Stomach (tissue), 9 donors: ENCODE data around the gene HES3. TPM values are rescaled to one million over a fixed set of nuclear protein-coding genes. Genes with fewer than 3 reads are reported as not detected.

Experiments
- DNase-seq, 2 donors: peaks; one replicate each; pipeline versions ENCODE4 v3.0.0 to v3.0.0-alpha.2; 2013 to 2019
- H3K27ac ChIP-seq, 5 donors: fragments of 200-600 bp in 4 of 5; sonication (generic) in 4 of 5; one replicate each; pipeline ENCODE4 v1.5.1; 2013 to 2019; ENCODE audit warnings: mild to moderate bottlenecking in 1 of 5, moderate library complexity in 1 of 5
- H3K27me3 ChIP-seq, 3 donors: fragments of 200-600 bp; sonication (generic); one replicate each; pipeline ENCODE4 v1.5.1; 2017 to 2019; ENCODE audit warnings: mixed run types in 1 of 3
- H3K36me3 ChIP-seq, 4 donors: fragments of 200-600 bp; sonication (generic); 1 replicate in 3 of 4; 2 replicates in 1 of 4; pipeline ENCODE4 v1.5.1; 2016 to 2019
- H3K4me1 ChIP-seq, 4 donors: fragments of 200-600 bp; sonication (generic); one replicate each; pipeline ENCODE4 v1.5.1; 2016 to 2019
- H3K4me3 ChIP-seq, 4 donors: fragments of 200-600 bp; sonication (generic) in 3 of 4; one replicate each; pipeline ENCODE4 v1.5.1; 2016 to 2019; ENCODE audit warnings: mild to moderate bottlenecking in 1 of 4
- H3K9me3 ChIP-seq, 4 donors: fragments of 200-600 bp; sonication (generic); one replicate each; pipeline ENCODE4 v1.5.1; 2016 to 2019
- CTCF ChIP-seq, 7 experiments: fragments of 450-650 bp in 4 of 7; fragments of 200-600 bp in 3 of 7; sonication (generic) in 3 of 7; IDR thresholded peaks; one replicate each; pipeline ENCODE4 v1.5.1; 2016 to 2019; ENCODE audit warnings: antibody characterized with exemption in 7 of 7, control low read depth in 2 of 7, mild to moderate bottlenecking in 1 of 7
- EP300 ChIP-seq: sonication (generic); formaldehyde crosslinking; IDR thresholded peaks from one replicate; pipeline ENCODE4 v1.6.1; 2017; ENCODE audit warnings: antibody characterized with exemption
- POLR2A ChIP-seq, 4 donors: fragments of 450-650 bp; IDR thresholded peaks; one replicate each; pipeline ENCODE4 v1.6.1; 2016; ENCODE audit warnings: antibody characterized with exemption in 4 of 4, control low read depth in 2 of 4, mild to moderate bottlenecking in 1 of 4, moderate library complexity in 1 of 4
- POLR2AphosphoS5 ChIP-seq, 3 donors: sonication (generic); formaldehyde crosslinking; IDR thresholded peaks; one replicate each; pipeline ENCODE4 v1.6.1; 2016; ENCODE audit warnings: antibody characterized with exemption in 3 of 3
- WGBS, 5 donors: extraction: QIAGEN DNeasy Blood & Tissue Kit in 3 of 5; methylation state at CpG; one replicate each; pipeline versions ENCODE4 v1.1.5 to v1.1.7; 2013 to 2018; 5-methylcytosine and 5-hydroxymethylcytosine counted together
- intact Hi-C: fragments of 100-400 bp; cut with DNase I; formaldehyde crosslinking; loops from one replicate; pipeline ENCODE4 v1.15.1; 2023; ENCODE audit warnings: low total_unique reads
- polyA plus RNA-seq, 3 donors: library from polyadenylated mRNA; stranded (reverse); fragments of 200-250 nt; gene quantifications; one replicate each; pipeline ENCODE4 v1.2.3, GENCODE V29; 2013
- total RNA-seq, 5 donors: library from RNA; depleted of rRNA; stranded (reverse); fragments of >200 nt; gene quantifications; one replicate each; pipeline versions ENCODE4 v1.1.0 to v1.2.3, GENCODE V29; 2014 to 2016
- donor health status: healthy with polysubstance abuse.
- donor health status: Bipolar disorder and iron deficiency.
- donor health status: healthy.

The HES3 gene
- total and polyA plus RNA-seq, 8 donors, result not detected

GRCh38 chr1:6287029-6287428 is 43.0 kb downstream of the HES3 start:
- H3K27ac ChIP-seq, result peak overlapping the region in 1 of 5 donors; percentile 53
- WGBS, 5 donors, result 74 to 86% (median 84%) methylated on average over 10 to 13 of the region's 13 CpGs
- TF ChIP-seq POLR2A (IDR thresholded peaks at IDR 0.05) (no peak), CTCF (IDR thresholded peaks at IDR 0.05) (no peak), EP300 (no peak), POLR2AphosphoS5 (IDR thresholded peaks at IDR 0.05) (no peak)
- DNase-seq, result no peak
- no peak overlapping the region for H3K4me3 ChIP-seq
- H3K9me3 ChIP-seq, result no peaks in the 10 kb centered on the region
- peaks cover 0 to 4% (median 0%) of the 10 kb centered on the region in 4 donors for H3K36me3 ChIP-seq
- peaks cover 0 to 21% (median 12%) of the 10 kb centered on the region in 4 donors for H3K4me1 ChIP-seq
- intact Hi-C loops, result no loop called here
- H3K27me3 ChIP-seq, result no peaks in the 10 kb centered on the region

- intact Hi-C loops, result no loop called here
- peaks cover 0 to 7% (median 0%) of the 10 kb centered on the region in 4 donors for H3K36me3 ChIP-seq
- peak overlapping the region in 1 of 5 donors; percentile 53 for H3K27ac ChIP-seq
- 70 to 82% (median 78%) methylated on average over 10 of the region's 10 CpGs for WGBS, 5 donors
- no peak overlapping the region for H3K4me3 ChIP-seq
- peak in 1 of 2 donors; percentile 61 for DNase-seq
- TF ChIP-seq EP300, result no peak
- no peak for TF ChIP-seq CTCF (IDR thresholded peaks at IDR 0.05)
- TF ChIP-seq POLR2AphosphoS5 (IDR thresholded peaks at IDR 0.05), result no peak
- no peak for TF ChIP-seq POLR2A (IDR thresholded peaks at IDR 0.05)
- H3K4me1 ChIP-seq, result peaks cover 0 to 21% (median 12%) of the 10 kb centered on the region in 4 donors
- no peaks in the 10 kb centered on the region for H3K9me3 ChIP-seq
- no peaks in the 10 kb centered on the region for H3K27me3 ChIP-seq
Measured at GRCh38 chr1:6287431-6287886, 43.5 kb downstream of the HES3 start.

- intact Hi-C loops, result no loop called here
- no peaks in the 10 kb centered on the region for H3K27me3 ChIP-seq
- no peak for DNase-seq
- H3K4me3 ChIP-seq, result no peak overlapping the region
- no peaks in the 10 kb centered on the region for H3K9me3 ChIP-seq
- peaks cover 0 to 8% (median 0%) of the 10 kb centered on the region in 4 donors for H3K36me3 ChIP-seq
- TF ChIP-seq CTCF (IDR thresholded peaks at IDR 0.05) (no peak), POLR2A (IDR thresholded peaks at IDR 0.05) (no peak), EP300 (no peak), POLR2AphosphoS5 (IDR thresholded peaks at IDR 0.05) (no peak)
- H3K4me1 ChIP-seq, result peaks cover 0 to 21% (median 12%) of the 10 kb centered on the region in 4 donors
- 87 to 97% (median 93%) methylated on average over 12 to 14 of the region's 14 CpGs for WGBS, 5 donors
- H3K27ac ChIP-seq, result peak overlapping the region in 1 of 5 donors; percentile 53
Measured at GRCh38 chr1:6288026-6288425, 44.0 kb downstream of the HES3 start.

GRCh38 chr1:6288665-6289064 is 44.7 kb downstream of the HES3 start:
- Histone ChIP-seq H3K4me3 (no peak overlapping the region), H3K27ac (peak overlapping the region in 1 of 5 donors; percentile 53), H3K4me1 (peaks cover 0 to 21% (median 12%) of the 10 kb centered on the region in 4 donors), H3K27me3 (no peaks in the 10 kb centered on the region), H3K9me3 (no peaks in the 10 kb centered on the region), H3K36me3 (peaks cover 2 to 14% (median 5%) of the 10 kb centered on the region in 4 donors)
- intact Hi-C loops, result no loop called here
- WGBS, 5 donors, result 78 to 85% (median 81%) methylated on average over 10 of the region's 10 CpGs
- TF ChIP-seq POLR2A (IDR thresholded peaks at IDR 0.05) (no peak), POLR2AphosphoS5 (IDR thresholded peaks at IDR 0.05) (no peak), EP300 (no peak), CTCF (IDR thresholded peaks at IDR 0.05) (no peak)
- DNase-seq, result no peak
